Dedifferentiated amniotic fluid mesenchymal stem cell (primary cell): ENCODE measurements around the gene SLC25A1.

Experiments used
- DNase-seq: peaks from one replicate; pipeline ENCODE4 v3.0.0-alpha.2; 2016; ENCODE audit errors: extremely low spot score

Gene SLC25A1

GRCh38 chr22:19137384-19138216 is 40.9 kb downstream of the SLC25A1 start:
- no peak for DNase-seq

GRCh38 chr22:19136915-19137314 is 41.6 kb downstream of the SLC25A1 start:
- DNase-seq: no peak

DNA sequence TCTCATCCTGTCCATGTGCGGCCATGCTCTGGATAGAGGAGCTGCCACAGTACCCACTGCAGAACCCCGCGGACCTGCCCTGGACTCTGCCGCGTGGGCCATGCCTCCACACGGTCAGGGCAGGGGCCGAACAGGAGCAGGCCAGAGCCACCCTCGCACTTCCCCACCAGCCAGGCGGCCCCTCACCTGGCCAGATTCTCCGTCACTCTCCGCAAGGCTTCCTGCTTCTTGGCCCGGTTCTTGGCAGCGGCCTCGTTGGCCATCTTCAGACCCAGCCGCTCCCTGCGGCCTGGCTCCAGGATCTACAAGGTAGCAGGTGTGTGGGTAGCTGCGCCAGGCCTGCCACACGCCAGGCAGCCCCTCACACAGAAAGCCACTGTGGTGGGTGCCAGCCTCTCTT is 43.7 kb downstream of the SLC25A1 start:
- DNase-seq: no peak

- DNase-seq: no peak
Measured at GRCh38 chr22:19134176-19134831, 44.2 kb downstream of the SLC25A1 start.

DNA sequence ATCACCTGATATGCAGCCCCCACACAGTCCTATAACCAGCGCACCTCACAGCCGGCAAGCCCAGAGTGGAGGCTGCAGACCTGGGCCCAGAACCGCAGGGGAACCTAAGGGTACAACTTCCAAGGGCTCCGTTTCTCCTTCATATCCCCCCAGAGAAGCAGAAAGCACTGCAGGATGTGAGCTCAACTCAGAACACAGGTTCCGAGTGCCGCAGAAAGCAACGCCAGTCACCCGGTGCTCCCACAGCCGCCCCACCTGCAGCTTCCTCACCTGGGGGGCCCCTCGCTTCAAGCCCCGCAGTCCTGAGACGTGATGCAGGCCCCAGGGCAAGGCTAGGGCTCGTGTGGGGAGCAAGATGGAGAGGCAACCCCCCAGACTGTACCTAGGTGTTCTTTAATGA is 45.0 kb downstream of the SLC25A1 start:
- no peak for DNase-seq

DNA sequence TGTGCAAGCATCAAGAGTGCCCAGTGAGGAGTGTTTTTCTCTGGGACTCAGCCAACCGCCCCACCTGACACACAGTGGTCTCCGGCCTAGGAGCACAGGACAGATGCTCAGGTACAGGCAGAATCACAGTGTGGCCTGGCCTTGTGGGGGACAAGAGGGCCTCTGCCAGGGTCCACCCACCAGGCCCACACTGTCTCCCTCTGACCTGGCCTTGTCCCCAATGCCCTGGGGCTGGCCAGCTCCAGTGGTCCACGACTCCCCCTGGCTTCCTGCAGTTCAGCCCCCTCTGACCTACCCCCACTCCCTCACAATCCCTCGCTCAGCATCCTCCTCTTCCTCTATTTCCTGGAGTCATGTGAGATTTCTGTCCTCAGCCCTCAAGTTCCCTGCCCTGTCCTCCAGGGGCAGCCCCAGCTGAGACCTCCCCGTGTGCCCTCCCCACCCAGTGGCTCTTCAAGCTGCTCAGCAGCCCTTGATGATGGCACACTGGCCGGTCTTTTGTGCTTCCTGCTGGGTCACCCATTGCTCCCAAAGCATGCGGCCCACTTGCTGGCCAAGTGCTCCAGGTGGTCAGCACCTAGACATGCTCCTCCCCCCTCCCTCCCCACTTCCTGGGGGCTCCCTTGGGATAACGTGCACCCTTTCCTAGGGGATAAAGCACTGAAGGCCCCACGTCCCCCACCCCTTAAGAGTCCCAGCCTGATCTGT is 45.7 kb downstream of the SLC25A1 start:
- no peak for DNase-seq

- no peak for DNase-seq
Measured at GRCh38 chr22:19132153-19132552, 46.4 kb downstream of the SLC25A1 start.

GRCh38 chr22:19131685-19132015 is 46.9 kb downstream of the SLC25A1 start:
- DNase-seq: no peak

GRCh38 chr22:19130959-19131684 is 47.4 kb downstream of the SLC25A1 start, which contains the start of gene TSSK2:
Gene TSSK2 (plus strand): TSS chr22:19131308. CDS start chr22:19131400, 92 bp downstream.
- DNase-seq: no peak

GRCh38 chr22:19129871-19130270 is 48.7 kb downstream of the SLC25A1 start:
- no peak for DNase-seq

DNA sequence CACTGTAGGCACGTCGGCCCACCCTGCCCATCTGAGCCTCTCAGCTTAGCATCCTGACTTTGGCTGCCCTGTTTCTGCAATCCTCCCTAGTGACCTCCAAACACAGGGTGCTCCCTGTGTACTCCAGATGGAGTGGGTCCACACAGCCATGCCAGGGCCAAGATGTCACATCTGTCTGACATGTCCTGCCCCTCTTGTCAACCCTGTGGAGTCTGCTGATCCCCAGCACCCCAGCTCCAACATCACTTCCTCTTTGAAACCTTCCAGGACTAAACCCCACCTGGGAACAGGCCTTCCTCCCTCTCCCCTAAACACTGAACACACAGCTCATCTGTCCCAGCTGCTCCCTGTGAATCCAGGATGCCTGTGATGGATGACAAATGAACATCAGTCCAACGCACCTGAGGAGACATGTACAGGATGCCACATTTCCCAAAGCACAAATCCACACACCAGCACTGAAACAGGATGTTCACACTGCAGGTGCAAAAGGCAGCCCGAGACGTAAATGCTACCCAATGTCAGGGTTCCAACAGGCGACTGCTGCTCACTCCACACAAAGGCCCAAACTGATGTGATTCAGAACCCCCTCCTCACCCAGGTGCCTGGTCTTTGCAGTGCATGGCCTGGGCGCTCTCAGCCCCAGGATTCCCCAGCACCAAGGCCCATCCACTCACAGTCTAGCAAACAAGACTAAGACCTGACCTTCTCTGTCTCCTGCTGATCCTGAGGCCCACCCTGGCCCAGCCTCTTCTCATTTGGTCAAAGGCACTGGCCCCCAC is 49.4 kb downstream of the SLC25A1 start:
- DNase-seq: no peak

GRCh38 chr22:19128009-19128401 is 50.5 kb downstream of the SLC25A1 start:
- DNase-seq: no peak

DNA sequence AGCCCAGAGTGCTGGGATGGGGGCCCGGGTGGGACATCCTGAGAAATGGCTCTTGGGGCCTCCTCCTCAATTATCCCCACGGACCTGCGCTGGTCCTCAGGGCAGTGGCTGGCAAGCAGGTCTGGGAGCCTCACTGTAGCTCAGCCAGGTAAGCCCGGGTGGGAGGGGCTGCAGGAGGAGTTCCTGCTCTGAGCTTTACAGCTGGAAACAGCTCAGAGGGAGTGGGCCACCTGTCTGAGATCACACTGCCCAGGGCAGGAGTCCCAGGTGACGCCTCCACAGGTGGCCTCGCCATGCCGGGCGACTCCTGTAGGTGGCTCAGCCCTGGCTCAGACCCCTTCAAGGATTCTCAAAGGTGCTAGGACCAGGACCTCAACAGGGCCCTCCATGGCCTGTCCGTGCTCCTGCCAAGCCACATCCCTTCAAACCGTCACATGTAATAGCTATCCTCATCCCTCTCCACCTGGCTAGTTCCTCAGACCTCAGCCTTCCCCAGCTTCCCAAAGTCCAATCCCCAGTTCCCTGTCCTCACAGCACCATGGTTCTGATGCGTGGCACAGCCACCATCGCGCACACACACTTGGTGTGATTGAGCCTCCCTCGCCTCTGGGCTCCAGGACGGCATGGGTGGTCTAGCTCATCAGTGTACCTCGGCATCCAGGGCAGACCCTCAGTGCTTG is 51.1 kb downstream of the SLC25A1 start:
- no peak for DNase-seq

- no peak for DNase-seq
Measured at GRCh38 chr22:19126309-19127273, 51.9 kb downstream of the SLC25A1 start.
